D721Med (cell line): ENCODE results near the gene MAF.

Source experiments
- DNase-seq: peaks from one replicate; pipeline ENCODE4 v3.0.0; 2011; ENCODE audit warnings: low spot score; ENCODE audit not compliant: insufficient read length
- FAIRE-seq: peaks from 2 replicates; lab custom pipeline; 2011; peaks lifted over from hg19 to GRCh38; lab: Jason Lieb, UNC
- TF ChIP-seq, protein P1 (sequence below): IDR thresholded peaks from 2 replicates; pipeline ENCODE4 v1.5.1; 2012; ENCODE audit warnings: mild to moderate bottlenecking, control low read depth; ENCODE audit not compliant: insufficient read depth; ENCODE audit errors: missing control alignments

The MAF gene

GRCh38 chr16:79618692-79619050 is 18.1 kb upstream of the MAF start:
- TF ChIP-seq, protein P1, sequence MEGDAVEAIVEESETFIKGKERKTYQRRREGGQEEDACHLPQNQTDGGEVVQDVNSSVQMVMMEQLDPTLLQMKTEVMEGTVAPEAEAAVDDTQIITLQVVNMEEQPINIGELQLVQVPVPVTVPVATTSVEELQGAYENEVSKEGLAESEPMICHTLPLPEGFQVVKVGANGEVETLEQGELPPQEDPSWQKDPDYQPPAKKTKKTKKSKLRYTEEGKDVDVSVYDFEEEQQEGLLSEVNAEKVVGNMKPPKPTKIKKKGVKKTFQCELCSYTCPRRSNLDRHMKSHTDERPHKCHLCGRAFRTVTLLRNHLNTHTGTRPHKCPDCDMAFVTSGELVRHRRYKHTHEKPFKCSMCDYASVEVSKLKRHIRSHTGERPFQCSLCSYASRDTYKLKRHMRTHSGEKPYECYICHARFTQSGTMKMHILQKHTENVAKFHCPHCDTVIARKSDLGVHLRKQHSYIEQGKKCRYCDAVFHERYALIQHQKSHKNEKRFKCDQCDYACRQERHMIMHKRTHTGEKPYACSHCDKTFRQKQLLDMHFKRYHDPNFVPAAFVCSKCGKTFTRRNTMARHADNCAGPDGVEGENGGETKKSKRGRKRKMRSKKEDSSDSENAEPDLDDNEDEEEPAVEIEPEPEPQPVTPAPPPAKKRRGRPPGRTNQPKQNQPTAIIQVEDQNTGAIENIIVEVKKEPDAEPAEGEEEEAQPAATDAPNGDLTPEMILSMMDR: no peak
- FAIRE-seq (no peak), DNase-seq (no peak)

DNA sequence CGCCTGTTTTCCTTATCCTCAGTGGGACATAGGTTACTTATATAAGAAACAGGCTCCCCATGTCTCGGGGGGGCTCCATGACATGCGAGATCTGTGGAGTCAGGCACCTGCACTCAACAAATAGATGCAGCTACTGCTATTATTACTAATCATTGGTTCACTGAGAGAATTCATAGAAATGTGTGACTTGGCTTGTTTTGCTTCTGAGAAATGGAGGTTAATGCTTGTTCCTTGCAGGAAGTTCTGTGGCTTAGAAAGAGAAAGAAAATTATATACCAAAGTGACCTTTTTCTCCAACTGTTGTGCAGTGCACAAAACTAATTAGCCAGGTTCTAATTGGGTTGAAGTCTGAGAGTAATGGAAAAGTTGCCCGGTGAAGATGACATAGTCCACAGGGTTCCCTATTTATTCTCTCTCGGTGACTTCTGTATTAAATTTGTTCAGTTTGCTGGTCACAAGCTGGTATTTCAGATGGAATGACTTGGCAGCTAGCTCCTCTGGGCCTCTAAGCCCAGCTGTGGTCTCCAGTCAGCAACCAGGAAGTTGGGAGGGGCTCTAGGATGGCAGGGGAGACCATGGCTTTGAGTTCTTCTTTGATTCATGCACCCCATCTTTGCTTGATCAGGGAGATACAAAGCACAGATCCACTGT is 17.6 kb upstream of the MAF start:
- no peak for DNase-seq
- TF ChIP-seq, protein P1: no peak
- FAIRE-seq: no peak

GRCh38 chr16:79613009-79613408 is 12.5 kb upstream of the MAF start:
- TF ChIP-seq, protein P1: no peak
- FAIRE-seq (no peak), DNase-seq (no peak)

DNA sequence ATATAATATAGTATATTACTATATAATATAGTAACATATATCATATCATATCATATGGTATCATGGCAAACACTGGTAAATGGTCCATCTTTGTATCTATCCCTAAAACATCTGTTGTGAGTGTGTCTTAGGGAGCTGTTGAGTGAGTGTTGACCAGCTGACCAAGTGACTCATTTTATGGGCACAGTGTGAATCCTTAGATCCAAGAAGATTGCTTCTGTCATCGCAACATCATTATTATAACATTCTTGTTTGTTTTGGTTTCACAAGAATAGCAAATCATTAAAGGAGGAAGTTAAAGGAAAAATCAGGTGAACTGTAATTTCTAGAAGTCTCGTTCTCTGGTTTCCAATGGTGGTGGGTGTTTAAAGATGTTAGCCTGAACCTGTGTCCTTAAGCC is 11.7 kb upstream of the MAF start:
- FAIRE-seq (no peak), DNase-seq (no peak)
- TF ChIP-seq, protein P1: no peak

GRCh38 chr16:79610771-79611170 is 10.2 kb upstream of the MAF start:
- TF ChIP-seq, protein P1: no peak
- FAIRE-seq (no peak), DNase-seq (no peak)

DNA sequence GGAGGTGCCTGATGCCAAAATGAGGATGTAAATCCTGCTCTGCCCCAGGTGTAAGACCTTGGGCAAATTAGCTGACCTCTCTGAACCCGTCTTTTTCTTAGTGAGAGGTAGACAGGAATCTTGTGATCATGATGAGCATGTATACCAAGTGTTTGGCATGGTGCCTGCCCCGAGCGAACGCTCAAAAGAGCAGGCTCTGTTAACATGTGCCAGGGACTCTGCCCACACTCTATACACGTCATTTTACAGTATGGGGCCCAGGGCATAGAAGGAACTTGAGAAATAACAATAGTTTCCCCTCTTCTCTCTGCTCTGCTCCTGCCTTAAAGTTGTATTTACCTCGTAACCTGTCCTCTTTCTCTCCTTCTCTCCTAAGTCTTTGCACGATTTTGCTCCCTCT is 9.3 kb upstream of the MAF start:
- DNase-seq (no peak), FAIRE-seq (no peak)
- TF ChIP-seq, protein P1: no peak

- FAIRE-seq (no peak), DNase-seq (no peak)
- TF ChIP-seq, protein P1: no peak
Observed at GRCh38 chr16:79608976-79609375, 8.4 kb upstream of the MAF start.
